ENCODE data around the gene KIAA1217.

DNA sequence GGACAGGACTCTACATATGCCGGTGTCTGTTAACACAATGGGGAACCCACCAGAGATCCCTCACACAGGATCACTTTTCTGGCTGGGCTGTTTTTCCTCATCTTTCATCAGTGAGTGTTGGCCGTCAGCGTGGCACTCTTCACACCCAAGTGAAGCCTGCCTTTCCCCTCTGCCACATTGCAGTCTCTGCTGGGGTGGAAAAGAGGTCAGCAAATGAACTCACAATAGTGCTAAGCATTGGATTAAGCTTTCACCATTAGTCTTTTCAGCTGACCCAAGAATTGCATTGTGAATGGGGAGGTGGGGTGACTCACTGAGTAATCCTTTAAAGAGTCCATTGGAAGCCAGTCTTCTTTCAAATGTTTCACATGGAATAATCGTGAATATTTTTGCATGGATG is 143.0 kb downstream of the KIAA1217 start:
- TF ChIP-seq, protein P1, sequence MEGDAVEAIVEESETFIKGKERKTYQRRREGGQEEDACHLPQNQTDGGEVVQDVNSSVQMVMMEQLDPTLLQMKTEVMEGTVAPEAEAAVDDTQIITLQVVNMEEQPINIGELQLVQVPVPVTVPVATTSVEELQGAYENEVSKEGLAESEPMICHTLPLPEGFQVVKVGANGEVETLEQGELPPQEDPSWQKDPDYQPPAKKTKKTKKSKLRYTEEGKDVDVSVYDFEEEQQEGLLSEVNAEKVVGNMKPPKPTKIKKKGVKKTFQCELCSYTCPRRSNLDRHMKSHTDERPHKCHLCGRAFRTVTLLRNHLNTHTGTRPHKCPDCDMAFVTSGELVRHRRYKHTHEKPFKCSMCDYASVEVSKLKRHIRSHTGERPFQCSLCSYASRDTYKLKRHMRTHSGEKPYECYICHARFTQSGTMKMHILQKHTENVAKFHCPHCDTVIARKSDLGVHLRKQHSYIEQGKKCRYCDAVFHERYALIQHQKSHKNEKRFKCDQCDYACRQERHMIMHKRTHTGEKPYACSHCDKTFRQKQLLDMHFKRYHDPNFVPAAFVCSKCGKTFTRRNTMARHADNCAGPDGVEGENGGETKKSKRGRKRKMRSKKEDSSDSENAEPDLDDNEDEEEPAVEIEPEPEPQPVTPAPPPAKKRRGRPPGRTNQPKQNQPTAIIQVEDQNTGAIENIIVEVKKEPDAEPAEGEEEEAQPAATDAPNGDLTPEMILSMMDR (conservative IDR thresholded peaks at IDR 0.05), result no peak
- TF ChIP-seq ZFX (IDR thresholded peaks at IDR 0.05), result no peak
